ENCODE data around the gene SKP2. TPM values are rescaled to one million over a fixed set of nuclear protein-coding genes. Genes with fewer than 3 reads are reported as not detected.
A peak's percentile ranks its signal among the peaks of the same experiment; 100 is the strongest.

SKP2 gene
- total and polyA plus RNA-seq, 4 donors = 4.6 to 28.2 (median 15.4) TPM

GRCh38 chr5:36232533-36232932, 80.6 kb downstream of the SKP2 start (continued):
- TF ChIP-seq, protein P1, sequence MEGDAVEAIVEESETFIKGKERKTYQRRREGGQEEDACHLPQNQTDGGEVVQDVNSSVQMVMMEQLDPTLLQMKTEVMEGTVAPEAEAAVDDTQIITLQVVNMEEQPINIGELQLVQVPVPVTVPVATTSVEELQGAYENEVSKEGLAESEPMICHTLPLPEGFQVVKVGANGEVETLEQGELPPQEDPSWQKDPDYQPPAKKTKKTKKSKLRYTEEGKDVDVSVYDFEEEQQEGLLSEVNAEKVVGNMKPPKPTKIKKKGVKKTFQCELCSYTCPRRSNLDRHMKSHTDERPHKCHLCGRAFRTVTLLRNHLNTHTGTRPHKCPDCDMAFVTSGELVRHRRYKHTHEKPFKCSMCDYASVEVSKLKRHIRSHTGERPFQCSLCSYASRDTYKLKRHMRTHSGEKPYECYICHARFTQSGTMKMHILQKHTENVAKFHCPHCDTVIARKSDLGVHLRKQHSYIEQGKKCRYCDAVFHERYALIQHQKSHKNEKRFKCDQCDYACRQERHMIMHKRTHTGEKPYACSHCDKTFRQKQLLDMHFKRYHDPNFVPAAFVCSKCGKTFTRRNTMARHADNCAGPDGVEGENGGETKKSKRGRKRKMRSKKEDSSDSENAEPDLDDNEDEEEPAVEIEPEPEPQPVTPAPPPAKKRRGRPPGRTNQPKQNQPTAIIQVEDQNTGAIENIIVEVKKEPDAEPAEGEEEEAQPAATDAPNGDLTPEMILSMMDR (IDR thresholded peaks at IDR 0.05; ENCODE audit: low read depth, low read length, missing input control) = no peak

Small RNA genes within 50 kb of the gene (small RNA-seq; reads per million reads assigned to genes)
- gene MIR580 = 0.42 reads per million, percentile 47 among the genes with 10 or more reads in this experiment
- gene RNU6-1305P = not detected

Other genes starting within 250 kb of the SKP2 start
- gene CAPSL, start 213.5 kb upstream of the SKP2 start, total RNA-seq = under 1 TPM in 1 of 2 donors, not detected in 1; 0.37 TPM
- gene CAPSL, start 213.5 kb upstream of the SKP2 start, polyA plus RNA-seq = not detected
- 10 to 100 TPM in 1 of 2 donors, under 1 TPM in 1; 0.28 to 60.6 TPM for gene UGT3A1, start 160.7 kb upstream of the SKP2 start, total RNA-seq
- gene UGT3A1, start 160.7 kb upstream of the SKP2 start, polyA plus RNA-seq = 10 to 100 TPM; 20.6 to 21.3 TPM
- gene UGT3A2, start 85.2 kb upstream of the SKP2 start, total RNA-seq = under 1 TPM; 0.14 to 0.17 TPM
- under 1 TPM; 0.18 to 0.65 TPM for gene UGT3A2, start 85.2 kb upstream of the SKP2 start, polyA plus RNA-seq
- 10 to 100 TPM; 12.9 to 20.5 TPM for gene LMBRD2, start 224 bp upstream of the SKP2 start, total RNA-seq
- gene LMBRD2, start 224 bp upstream of the SKP2 start, polyA plus RNA-seq = 1 to 10 TPM; 3.8 to 5.4 TPM
- 100 to 1,000 TPM; 101 to 178 TPM for gene NADK2, start 89.8 kb downstream of the SKP2 start, total RNA-seq
- 10 to 100 TPM; 73.6 to 74.6 TPM for gene NADK2, start 89.8 kb downstream of the SKP2 start, polyA plus RNA-seq
- gene RANBP3L, start 149.8 kb downstream of the SKP2 start, total RNA-seq = 1 to 10 TPM in 1 of 2 donors, under 1 TPM in 1; 0.33 to 9.2 TPM
- gene RANBP3L, start 149.8 kb downstream of the SKP2 start, polyA plus RNA-seq = 1 to 10 TPM in 1 of 2 donors, under 1 TPM in 1; 0.42 to 3.7 TPM